AG09319 (cell line): ENCODE results near the gene ATP2A2.

ENCODE experiments used
- DNase-seq: peaks from one replicate; pipeline ENCODE4 v3.0.0-alpha.2; 2010; ENCODE audit warnings: low read depth; ENCODE audit errors: extremely low read depth
- TF ChIP-seq, protein P1 (sequence below): IDR thresholded peaks from 2 replicates; pipeline ENCODE4 v1.5.1; 2011; ENCODE audit warnings: low read depth, mild to moderate bottlenecking, inconsistent platforms, low read length, moderate library complexity

ATP2A2 gene

DNA sequence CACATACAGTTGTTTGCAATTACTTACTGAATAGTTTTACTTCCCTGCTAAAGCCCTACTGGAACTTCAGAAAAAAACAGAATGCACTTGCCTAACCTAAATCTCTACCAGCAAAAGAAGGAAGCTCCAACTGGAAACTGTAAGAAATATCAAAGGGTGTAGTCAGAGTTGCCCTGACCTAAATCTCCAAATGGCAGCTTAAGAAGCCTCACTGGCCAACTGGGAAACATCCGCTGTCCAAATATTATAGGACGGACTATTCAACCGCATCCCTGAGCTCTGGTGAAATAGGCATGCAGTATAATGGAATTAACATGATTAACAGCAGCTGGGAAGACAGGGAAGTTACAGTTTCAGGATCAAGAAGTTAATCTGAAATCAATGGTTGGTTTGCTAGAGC, 98.2 kb downstream of the ATP2A2 start:
- TF ChIP-seq, protein P1, sequence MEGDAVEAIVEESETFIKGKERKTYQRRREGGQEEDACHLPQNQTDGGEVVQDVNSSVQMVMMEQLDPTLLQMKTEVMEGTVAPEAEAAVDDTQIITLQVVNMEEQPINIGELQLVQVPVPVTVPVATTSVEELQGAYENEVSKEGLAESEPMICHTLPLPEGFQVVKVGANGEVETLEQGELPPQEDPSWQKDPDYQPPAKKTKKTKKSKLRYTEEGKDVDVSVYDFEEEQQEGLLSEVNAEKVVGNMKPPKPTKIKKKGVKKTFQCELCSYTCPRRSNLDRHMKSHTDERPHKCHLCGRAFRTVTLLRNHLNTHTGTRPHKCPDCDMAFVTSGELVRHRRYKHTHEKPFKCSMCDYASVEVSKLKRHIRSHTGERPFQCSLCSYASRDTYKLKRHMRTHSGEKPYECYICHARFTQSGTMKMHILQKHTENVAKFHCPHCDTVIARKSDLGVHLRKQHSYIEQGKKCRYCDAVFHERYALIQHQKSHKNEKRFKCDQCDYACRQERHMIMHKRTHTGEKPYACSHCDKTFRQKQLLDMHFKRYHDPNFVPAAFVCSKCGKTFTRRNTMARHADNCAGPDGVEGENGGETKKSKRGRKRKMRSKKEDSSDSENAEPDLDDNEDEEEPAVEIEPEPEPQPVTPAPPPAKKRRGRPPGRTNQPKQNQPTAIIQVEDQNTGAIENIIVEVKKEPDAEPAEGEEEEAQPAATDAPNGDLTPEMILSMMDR = no peak
- DNase-seq = peak; percentile 40

DNA sequence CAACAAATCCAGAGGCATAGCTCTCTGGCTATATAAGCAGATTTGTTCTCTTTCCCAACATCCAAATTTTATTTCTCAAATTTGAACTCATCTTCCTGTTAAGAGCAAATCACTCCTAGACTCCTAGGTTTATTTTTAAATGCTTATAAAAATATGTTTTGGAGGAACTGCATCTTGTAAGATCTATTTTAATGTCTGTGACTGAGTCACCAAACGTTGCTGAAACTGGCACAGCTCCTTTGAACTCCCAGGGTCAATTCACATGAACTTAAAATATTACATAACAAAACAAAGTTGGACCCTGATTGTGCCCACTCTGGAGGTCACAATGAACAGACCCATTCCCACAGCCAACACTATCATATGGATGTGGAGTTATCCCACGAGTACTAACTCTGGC, 98.6 kb downstream of the ATP2A2 start:
- DNase-seq = no peak
- TF ChIP-seq, protein P1 = no peak

DNA sequence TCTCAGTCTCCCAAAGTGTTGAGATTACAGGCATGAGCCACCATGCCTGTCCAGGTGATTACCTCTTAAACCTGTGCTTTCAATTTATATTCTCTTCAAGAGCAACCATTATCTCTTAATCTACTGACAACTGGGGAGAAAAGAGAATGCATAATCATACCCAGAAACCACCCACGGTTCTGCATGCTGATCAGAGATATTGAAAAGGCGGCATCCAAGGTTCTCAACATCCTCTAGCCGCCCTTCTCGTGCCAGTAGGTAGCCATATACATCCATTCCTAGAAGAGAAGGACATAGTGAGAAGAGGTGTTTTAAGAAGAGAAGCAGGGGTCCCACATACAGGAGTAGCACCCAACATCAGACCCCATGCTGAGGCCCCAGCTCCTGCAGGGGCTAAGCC, 101.6 kb downstream of the ATP2A2 start:
- DNase-seq = no peak
- TF ChIP-seq, protein P1 = no peak
